Ovary (tissue), 3 donors: ENCODE results near the gene TCF12.

Source experiments
- CTCF ChIP-seq, 3 donors: fragments of 450-650 bp in 2 of 3; fragments of 200-600 bp in 1 of 3; IDR thresholded peaks; one replicate each; pipeline versions ENCODE4 v1.5.1 to v1.8.0; 2016 to 2022; ENCODE audit warnings: antibody characterized with exemption in 3 of 3, mild to moderate bottlenecking in 1 of 3
- EP300 ChIP-seq: sonication (generic); formaldehyde crosslinking; IDR thresholded peaks from one replicate; pipeline ENCODE4 v1.6.1; 2017; ENCODE audit warnings: antibody characterized with exemption
- POLR2A ChIP-seq: fragments of 450-650 bp; IDR thresholded peaks from one replicate; pipeline ENCODE4 v1.6.1; 2017; ENCODE audit warnings: antibody characterized with exemption, mild to moderate bottlenecking, moderate library complexity
- donor health status: DM: no; HTN: no; CAD: no.

GRCh38 chr15:56959318-56959648, 40.8 kb downstream of the TCF12 start:
- no peak for TF ChIP-seq CTCF (IDR thresholded peaks at IDR 0.05)
- TF ChIP-seq POLR2A: no peak
- no peak for TF ChIP-seq EP300
